GM12872 (cell line): Measurements from ENCODE around the gene ITPR2.

Source experiments
- TF ChIP-seq, protein P1 (sequence below): IDR thresholded peaks from 3 replicates; pipeline ENCODE4 v1.5.1; 2011; ENCODE audit warnings: low read depth, mild to moderate bottlenecking, low read length, moderate library complexity; ENCODE audit not compliant: insufficient read depth

The ITPR2 gene

DNA sequence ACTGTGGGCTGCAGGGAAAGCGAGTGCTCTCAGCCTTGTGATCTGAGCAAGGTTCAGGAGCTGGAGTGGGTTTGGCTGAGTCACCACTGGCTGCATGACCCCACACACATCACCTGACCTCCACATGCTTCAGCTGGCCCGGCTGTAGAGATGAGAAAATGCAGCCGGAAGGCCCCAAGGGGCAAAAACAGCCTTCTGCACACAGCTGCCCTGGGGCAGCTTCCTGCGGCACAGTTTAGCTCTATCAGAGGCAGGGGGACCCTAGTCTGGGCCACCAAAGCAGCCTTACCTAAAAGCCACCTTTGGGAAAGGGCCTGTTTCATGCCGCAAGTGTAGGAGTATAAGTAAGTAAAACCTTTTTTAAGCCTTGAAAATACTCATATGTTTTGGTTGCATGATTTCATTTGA lies 514.3 kb downstream of the ITPR2 start:
- TF ChIP-seq, protein P1, sequence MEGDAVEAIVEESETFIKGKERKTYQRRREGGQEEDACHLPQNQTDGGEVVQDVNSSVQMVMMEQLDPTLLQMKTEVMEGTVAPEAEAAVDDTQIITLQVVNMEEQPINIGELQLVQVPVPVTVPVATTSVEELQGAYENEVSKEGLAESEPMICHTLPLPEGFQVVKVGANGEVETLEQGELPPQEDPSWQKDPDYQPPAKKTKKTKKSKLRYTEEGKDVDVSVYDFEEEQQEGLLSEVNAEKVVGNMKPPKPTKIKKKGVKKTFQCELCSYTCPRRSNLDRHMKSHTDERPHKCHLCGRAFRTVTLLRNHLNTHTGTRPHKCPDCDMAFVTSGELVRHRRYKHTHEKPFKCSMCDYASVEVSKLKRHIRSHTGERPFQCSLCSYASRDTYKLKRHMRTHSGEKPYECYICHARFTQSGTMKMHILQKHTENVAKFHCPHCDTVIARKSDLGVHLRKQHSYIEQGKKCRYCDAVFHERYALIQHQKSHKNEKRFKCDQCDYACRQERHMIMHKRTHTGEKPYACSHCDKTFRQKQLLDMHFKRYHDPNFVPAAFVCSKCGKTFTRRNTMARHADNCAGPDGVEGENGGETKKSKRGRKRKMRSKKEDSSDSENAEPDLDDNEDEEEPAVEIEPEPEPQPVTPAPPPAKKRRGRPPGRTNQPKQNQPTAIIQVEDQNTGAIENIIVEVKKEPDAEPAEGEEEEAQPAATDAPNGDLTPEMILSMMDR, result no peak

DNA sequence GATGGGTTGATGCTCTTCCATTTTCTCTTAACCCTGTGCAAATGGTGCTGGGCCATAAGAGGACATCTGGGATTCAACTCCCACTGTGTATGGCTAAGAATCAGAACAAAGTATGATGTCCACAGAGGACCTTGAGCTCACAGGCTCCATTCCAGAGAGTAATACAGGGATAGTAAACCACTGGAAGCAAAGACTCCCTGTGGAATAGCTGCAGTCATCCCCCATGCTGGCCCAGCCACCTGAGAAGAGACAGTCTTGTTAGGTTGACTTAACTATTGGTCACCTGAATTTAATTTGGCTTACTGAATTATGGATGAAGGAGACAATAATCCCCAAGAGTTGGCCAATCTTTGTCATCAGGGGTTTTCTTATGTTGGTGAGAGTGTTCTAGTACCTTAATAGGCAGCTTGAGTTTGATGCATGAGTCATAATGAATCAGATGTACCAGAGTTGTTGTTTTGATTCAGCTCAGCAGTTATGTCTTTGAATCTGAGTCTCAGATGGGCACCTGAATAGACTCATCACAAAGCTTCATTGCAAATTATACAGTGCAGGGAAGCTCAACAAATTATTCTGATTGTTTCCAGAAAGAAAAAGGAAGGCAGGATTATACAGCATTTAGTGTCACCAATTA lies 514.9 kb downstream of the ITPR2 start:
- TF ChIP-seq, protein P1, result no peak

DNA sequence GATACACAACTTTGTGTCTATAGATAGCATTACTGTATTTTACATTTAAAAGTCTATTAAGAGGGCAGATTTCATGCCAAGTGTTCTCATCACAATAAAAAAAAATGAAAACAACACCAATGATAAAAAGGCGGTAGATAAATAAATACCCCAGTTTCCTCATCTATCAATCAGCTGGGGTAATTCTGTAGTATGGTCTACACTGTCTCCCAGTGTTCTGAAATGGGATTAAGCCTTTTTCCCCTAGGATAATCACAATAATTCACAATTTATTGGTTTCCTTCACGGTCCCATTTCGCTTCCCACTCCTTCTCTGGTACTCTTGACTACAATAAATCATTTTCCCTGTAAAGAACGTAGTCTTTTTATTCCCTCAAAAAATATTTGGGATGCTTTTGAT lies 523.4 kb downstream of the ITPR2 start:
- TF ChIP-seq, protein P1, result no peak

DNA sequence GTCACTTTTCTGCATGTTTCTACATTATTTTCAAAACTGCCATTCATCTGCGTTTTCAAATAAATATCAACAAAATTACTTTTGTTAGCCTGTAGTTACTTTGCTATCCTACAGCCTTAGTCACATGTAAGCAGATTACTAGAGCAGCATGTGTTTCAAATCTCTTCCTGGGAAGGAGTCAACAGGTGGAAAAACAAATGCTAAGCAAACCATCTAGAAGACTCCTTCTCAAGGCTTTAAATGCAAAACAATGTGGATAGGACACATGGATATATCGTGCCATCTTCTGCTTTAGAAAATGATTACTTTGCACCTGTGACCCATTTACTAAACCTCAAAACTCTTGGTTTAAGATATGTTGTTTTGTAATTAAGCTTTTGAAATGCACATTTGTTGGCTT lies 528.7 kb downstream of the ITPR2 start:
- TF ChIP-seq, protein P1, result no peak

DNA sequence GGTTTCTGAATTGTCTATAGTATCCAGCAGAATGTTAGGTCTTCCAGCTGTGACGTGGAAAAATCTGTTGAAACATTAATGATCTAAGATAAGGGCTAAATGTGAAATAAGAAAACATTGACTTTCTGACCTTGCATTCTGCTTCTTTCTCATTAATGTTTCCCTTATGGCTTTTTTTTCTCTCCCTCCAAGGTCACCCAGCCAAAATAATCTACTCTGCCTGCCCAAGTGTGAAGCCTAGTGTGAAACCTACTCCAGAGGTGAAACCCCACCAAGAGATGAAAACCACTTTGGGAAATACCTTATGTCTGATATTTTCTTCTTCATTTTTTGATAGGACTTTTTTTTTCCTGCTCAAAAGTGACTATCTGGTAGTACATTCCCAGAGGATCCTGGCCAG lies 529.6 kb downstream of the ITPR2 start:
- TF ChIP-seq, protein P1, result no peak

DNA sequence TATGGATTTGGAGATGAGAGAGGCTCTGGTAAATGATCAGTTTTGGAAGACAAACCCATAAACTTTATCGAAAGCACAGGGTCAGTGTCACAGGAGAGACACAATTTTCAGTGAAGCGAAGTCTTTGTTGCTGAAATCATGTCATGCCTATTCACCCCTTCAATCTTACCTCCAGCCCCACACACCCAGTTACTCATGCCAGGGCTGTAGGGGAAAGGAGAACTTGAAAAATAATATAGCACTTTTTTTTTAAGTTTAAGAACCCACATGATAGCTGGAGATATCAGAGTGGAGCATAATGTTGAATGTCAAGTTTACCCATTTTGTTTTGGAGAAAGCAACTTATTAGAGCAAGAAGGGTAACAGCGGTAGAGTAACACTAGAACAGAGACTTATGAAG lies 530.2 kb downstream of the ITPR2 start:
- TF ChIP-seq, protein P1, result no peak

DNA sequence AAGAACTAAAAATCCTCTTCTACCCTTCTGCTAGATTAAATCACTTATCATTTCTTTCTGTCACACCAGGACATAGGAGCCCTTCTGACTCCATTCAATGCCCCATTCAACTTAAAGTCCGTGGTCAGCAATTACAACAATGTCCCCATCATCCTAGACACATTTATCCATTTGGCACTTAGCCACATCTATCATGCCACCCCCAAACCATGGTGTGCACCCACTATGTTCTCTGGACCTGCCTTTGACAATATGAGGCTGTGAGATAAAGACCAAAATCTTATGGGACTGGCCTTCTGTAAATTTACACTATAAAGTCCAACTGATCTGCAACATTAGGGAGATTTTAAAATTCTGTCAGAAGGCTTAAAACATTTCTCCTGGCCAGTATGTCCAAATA lies 533.2 kb downstream of the ITPR2 start:
- TF ChIP-seq, protein P1, result no peak
